ENCODE results near the gene LRRC7.

The LRRC7 gene

GRCh38 chr1:69982992-69983391, 415.3 kb downstream of the LRRC7 start:
- no peaks in the 10 kb centered on the region for H3K36me3 Mint-ChIP-seq (ENCODE audit: low read depth)
- H3K9me3 Mint-ChIP-seq: no peaks in the 10 kb centered on the region
- H3K4me1 Mint-ChIP-seq: no peaks in the 10 kb centered on the region
- H3K4me3 Mint-ChIP-seq: no peak overlapping the region
- TF ChIP-seq CTCF (IDR thresholded peaks at IDR 0.05; ENCODE audit: unreplicated experiment in 3 of 3): no peak
- H3K27me3 Mint-ChIP-seq (ENCODE audit: low read depth): no peaks in the 10 kb centered on the region
- H3K27ac Mint-ChIP-seq: no peak overlapping the region

GRCh38 chr1:69985376-69985775, 417.7 kb downstream of the LRRC7 start:
- no peak overlapping the region for H3K27ac Mint-ChIP-seq

GRCh38 chr1:69985901-69986439, 418.2 kb downstream of the LRRC7 start:
- no peaks in the 10 kb centered on the region for H3K9me3 Mint-ChIP-seq
- no peaks in the 10 kb centered on the region for H3K27me3 Mint-ChIP-seq (ENCODE audit: low read depth)
- no peak for TF ChIP-seq CTCF (IDR thresholded peaks at IDR 0.05; ENCODE audit: unreplicated experiment in 3 of 3)
- no peaks in the 10 kb centered on the region for H3K4me1 Mint-ChIP-seq
- H3K4me3 Mint-ChIP-seq: no peak overlapping the region
- H3K36me3 Mint-ChIP-seq (ENCODE audit: low read depth): no peaks in the 10 kb centered on the region
- no peak overlapping the region for H3K27ac Mint-ChIP-seq

More at GRCh38 chr1:69985376-69985775, 417.7 kb downstream of the LRRC7 start:
- Mint-ChIP-seq H3K36me3 (ENCODE audit: low read depth) (no peaks in the 10 kb centered on the region), H3K9me3 (no peaks in the 10 kb centered on the region), H3K4me1 (no peaks in the 10 kb centered on the region), H3K27me3 (ENCODE audit: low read depth) (no peaks in the 10 kb centered on the region), H3K4me3 (no peak overlapping the region)
- no peak for TF ChIP-seq CTCF (IDR thresholded peaks at IDR 0.05; ENCODE audit: unreplicated experiment in 3 of 3)

GRCh38 chr1:69987881-69988280, 420.2 kb downstream of the LRRC7 start:
- H3K4me1 Mint-ChIP-seq: no peaks in the 10 kb centered on the region
- H3K27ac Mint-ChIP-seq: no peak overlapping the region
- no peak for TF ChIP-seq CTCF (IDR thresholded peaks at IDR 0.05; ENCODE audit: unreplicated experiment in 3 of 3)
- no peak overlapping the region for H3K4me3 Mint-ChIP-seq
- H3K36me3 Mint-ChIP-seq (ENCODE audit: low read depth): no peaks in the 10 kb centered on the region
- H3K9me3 Mint-ChIP-seq: no peaks in the 10 kb centered on the region
- H3K27me3 Mint-ChIP-seq (ENCODE audit: low read depth): no peaks in the 10 kb centered on the region

GRCh38 chr1:69991644-69992043, 423.9 kb downstream of the LRRC7 start:
- no peak for TF ChIP-seq CTCF (IDR thresholded peaks at IDR 0.05; ENCODE audit: unreplicated experiment in 3 of 3)
- no peaks in the 10 kb centered on the region for H3K36me3 Mint-ChIP-seq (ENCODE audit: low read depth)
- peaks cover 14% of the 10 kb centered on the region for H3K4me1 Mint-ChIP-seq
- H3K4me3 Mint-ChIP-seq: no peak overlapping the region
- H3K27me3 Mint-ChIP-seq (ENCODE audit: low read depth): no peaks in the 10 kb centered on the region
- no peak overlapping the region for H3K27ac Mint-ChIP-seq
- no peaks in the 10 kb centered on the region for H3K9me3 Mint-ChIP-seq

GRCh38 chr1:69992594-69992993, 424.9 kb downstream of the LRRC7 start:
- Mint-ChIP-seq H3K27me3 (ENCODE audit: low read depth) (no peaks in the 10 kb centered on the region), H3K36me3 (ENCODE audit: low read depth) (no peaks in the 10 kb centered on the region), H3K27ac (peak overlapping the region in 1 of 3 experiments; percentile 7), H3K4me3 (no peak overlapping the region), H3K4me1 (peaks cover 14% of the 10 kb centered on the region), H3K9me3 (no peaks in the 10 kb centered on the region)
- TF ChIP-seq CTCF (IDR thresholded peaks at IDR 0.05; ENCODE audit: unreplicated experiment in 3 of 3): no peak
